Measurements from ENCODE around the gene PRDM1. TPM values are rescaled to one million over a fixed set of nuclear protein-coding genes. Genes with fewer than 3 reads are reported as not detected.

PRDM1 gene
- total RNA-seq, 2 donors from 2014 or later, result 1.8 to 1.9 TPM

- H3K9me3 ChIP-seq, result no peaks in the 10 kb centered on the region
- peaks cover 0 to 5% of the 10 kb centered on the region in 2 donors for H3K27me3 ChIP-seq
- H3K27ac ChIP-seq, result peak overlapping the region; percentile 54 to 56
- no peak for DNase-seq (ENCODE audit: low spot score)
- H3K36me3 ChIP-seq, result no peaks in the 10 kb centered on the region
- H3K4me1 ChIP-seq, result peaks cover 0 to 8% of the 10 kb centered on the region in 2 donors
- TF ChIP-seq, protein P1, sequence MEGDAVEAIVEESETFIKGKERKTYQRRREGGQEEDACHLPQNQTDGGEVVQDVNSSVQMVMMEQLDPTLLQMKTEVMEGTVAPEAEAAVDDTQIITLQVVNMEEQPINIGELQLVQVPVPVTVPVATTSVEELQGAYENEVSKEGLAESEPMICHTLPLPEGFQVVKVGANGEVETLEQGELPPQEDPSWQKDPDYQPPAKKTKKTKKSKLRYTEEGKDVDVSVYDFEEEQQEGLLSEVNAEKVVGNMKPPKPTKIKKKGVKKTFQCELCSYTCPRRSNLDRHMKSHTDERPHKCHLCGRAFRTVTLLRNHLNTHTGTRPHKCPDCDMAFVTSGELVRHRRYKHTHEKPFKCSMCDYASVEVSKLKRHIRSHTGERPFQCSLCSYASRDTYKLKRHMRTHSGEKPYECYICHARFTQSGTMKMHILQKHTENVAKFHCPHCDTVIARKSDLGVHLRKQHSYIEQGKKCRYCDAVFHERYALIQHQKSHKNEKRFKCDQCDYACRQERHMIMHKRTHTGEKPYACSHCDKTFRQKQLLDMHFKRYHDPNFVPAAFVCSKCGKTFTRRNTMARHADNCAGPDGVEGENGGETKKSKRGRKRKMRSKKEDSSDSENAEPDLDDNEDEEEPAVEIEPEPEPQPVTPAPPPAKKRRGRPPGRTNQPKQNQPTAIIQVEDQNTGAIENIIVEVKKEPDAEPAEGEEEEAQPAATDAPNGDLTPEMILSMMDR (IDR thresholded peaks at IDR 0.05), result no peak
- H3K4me3 ChIP-seq, result peak overlapping the region in 1 of 2 donors; percentile 36
Measured at GRCh38 chr6:106098383-106099234, 12.5 kb downstream of the PRDM1 start.

DNA sequence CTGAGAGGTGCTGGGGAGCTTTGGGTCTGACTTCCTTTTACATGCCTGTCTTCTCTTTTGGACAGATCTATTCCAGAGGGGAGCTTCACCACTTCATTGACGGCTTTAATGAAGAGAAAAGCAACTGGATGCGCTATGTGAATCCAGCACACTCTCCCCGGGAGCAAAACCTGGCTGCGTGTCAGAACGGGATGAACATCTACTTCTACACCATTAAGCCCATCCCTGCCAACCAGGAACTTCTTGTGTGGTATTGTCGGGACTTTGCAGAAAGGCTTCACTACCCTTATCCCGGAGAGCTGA, 13.1 kb downstream of the PRDM1 start:
- Histone ChIP-seq H3K36me3 (no peaks in the 10 kb centered on the region), H3K4me1 (peaks cover 0 to 10% of the 10 kb centered on the region in 2 donors), H3K9me3 (no peaks in the 10 kb centered on the region), H3K27ac (peak overlapping the region; percentile 22 to 24), H3K4me3 (peak overlapping the region in 1 of 2 donors; percentile 36), H3K27me3 (peaks cover 0 to 5% of the 10 kb centered on the region in 2 donors)
- DNase-seq (ENCODE audit: low spot score), result no peak
- TF ChIP-seq, protein P1 (IDR thresholded peaks at IDR 0.05), result no peak

DNA sequence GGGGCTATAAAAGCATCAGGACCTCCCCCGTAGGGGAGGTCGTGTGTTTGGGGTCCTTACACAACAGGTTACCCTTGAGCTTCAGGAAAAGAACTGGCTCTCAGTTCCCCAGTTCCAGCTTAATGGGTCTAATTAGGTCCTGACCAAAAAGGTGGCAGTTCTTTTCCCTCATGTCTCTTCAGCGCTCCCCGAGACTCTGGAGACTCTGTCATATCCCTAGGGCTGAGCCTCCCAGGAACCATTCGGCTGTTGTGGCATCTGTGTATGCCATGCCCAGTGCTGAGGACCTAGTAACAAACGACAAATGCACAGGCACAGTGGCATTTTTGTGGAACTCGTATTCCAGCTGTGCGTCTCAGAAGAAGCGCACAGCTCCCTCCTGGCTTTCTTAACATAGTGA, 14.6 kb downstream of the PRDM1 start:
- H3K27ac ChIP-seq, result no peak overlapping the region
- no peak overlapping the region for H3K4me3 ChIP-seq
- peaks cover 0 to 10% of the 10 kb centered on the region in 2 donors for H3K4me1 ChIP-seq
- DNase-seq (ENCODE audit: low spot score), result no peak
- H3K36me3 ChIP-seq, result no peaks in the 10 kb centered on the region
- H3K27me3 ChIP-seq, result peaks cover 0 to 5% of the 10 kb centered on the region in 2 donors
- no peaks in the 10 kb centered on the region for H3K9me3 ChIP-seq
- TF ChIP-seq, protein P1 (IDR thresholded peaks at IDR 0.05), result no peak

- H3K4me3 ChIP-seq, result no peak overlapping the region
- DNase-seq (ENCODE audit: low spot score), result no peak
- no peak overlapping the region for H3K27ac ChIP-seq
- peaks cover 0 to 10% of the 10 kb centered on the region in 2 donors for H3K4me1 ChIP-seq
- peaks cover 0 to 5% of the 10 kb centered on the region in 2 donors for H3K27me3 ChIP-seq
- H3K36me3 ChIP-seq, result no peaks in the 10 kb centered on the region
- TF ChIP-seq, protein P1 (IDR thresholded peaks at IDR 0.05), result no peak
- H3K9me3 ChIP-seq, result no peaks in the 10 kb centered on the region
Measured at GRCh38 chr6:106101466-106101865, 15.3 kb downstream of the PRDM1 start.

GRCh38 chr6:106102034-106102433, 15.9 kb downstream of the PRDM1 start:
- Histone ChIP-seq H3K27me3 (peaks cover 0 to 5% of the 10 kb centered on the region in 2 donors), H3K36me3 (no peaks in the 10 kb centered on the region), H3K9me3 (no peaks in the 10 kb centered on the region), H3K4me3 (no peak overlapping the region), H3K4me1 (peaks cover 0 to 10% of the 10 kb centered on the region in 2 donors), H3K27ac (no peak overlapping the region)
- DNase-seq (ENCODE audit: low spot score), result no peak
- TF ChIP-seq, protein P1 (IDR thresholded peaks at IDR 0.05), result no peak

Measured in right atrium auricular region (tissue), 2 donors.